NCI-H82 treated with DMSO at 0.1 percent for 48 hours (cell line): ENCODE measurements around the gene MAN2A2.
"Not testable (repeated sequence)": the region's sequence is repeated elsewhere in the genome, so short reads cannot be mapped to it uniquely, and the experiment has no call there.

Experiments
- DNase-seq: peaks from one replicate; lab custom pipeline; 2025; ENCODE audit not compliant: unreplicated experiment; lab: John Stamatoyannopoulos, UW

Gene MAN2A2

GRCh38 chr15:90917569-90917968 lies 14.5 kb downstream of the MAN2A2 start:
- no peak for DNase-seq

GRCh38 chr15:90918034-90918788 lies 15.1 kb downstream of the MAN2A2 start:
- no peak for DNase-seq

GRCh38 chr15:90918835-90919234 lies 15.7 kb downstream of the MAN2A2 start:
- no peak for DNase-seq

- DNase-seq, result no peak
These were observed 18.8 kb downstream of the MAN2A2 start for GRCh38 chr15:90921887-90922286.

- not testable (repeated sequence) for DNase-seq
These were observed 19.7 kb downstream of the MAN2A2 start for GRCh38 chr15:90922712-90923322.

- no peak for DNase-seq
These were observed 21.3 kb downstream of the MAN2A2 start for GRCh38 chr15:90924375-90924774.

GRCh38 chr15:90926766-90927165 lies 23.7 kb downstream of the MAN2A2 start:
- not testable (repeated sequence) for DNase-seq

- not testable (repeated sequence) for DNase-seq
These were observed 25.0 kb downstream of the MAN2A2 start for GRCh38 chr15:90928106-90928505.

GRCh38 chr15:90929246-90930019 lies 26.3 kb downstream of the MAN2A2 start:
- no peak for DNase-seq

GRCh38 chr15:90930861-90931574 lies 27.9 kb downstream of the MAN2A2 start:
- DNase-seq, result no peak

GRCh38 chr15:90931575-90931827 lies 28.4 kb downstream of the MAN2A2 start:
- no peak for DNase-seq

GRCh38 chr15:90931828-90932659 lies 28.9 kb downstream of the MAN2A2 start, which contains the start of gene HDDC3:
Gene HDDC3, minus strand, starts transcription at chr15:90932549. Its CDS starts 9 bp downstream, at chr15:90932540.
- peak; percentile 49 for DNase-seq

GRCh38 chr15:90932660-90932991 lies 29.5 kb downstream of the MAN2A2 start:
- no peak for DNase-seq

GRCh38 chr15:90933301-90933700 lies 30.2 kb downstream of the MAN2A2 start:
- DNase-seq, result no peak

GRCh38 chr15:90934256-90934948 lies 31.3 kb downstream of the MAN2A2 start:
- DNase-seq, result peak; percentile 60

GRCh38 chr15:90934949-90935751 lies 32.0 kb downstream of the MAN2A2 start, which contains the start of gene UNC45A:
Gene UNC45A, plus strand, starts transcription at chr15:90935285. Its CDS starts 40 bp downstream, at chr15:90935325.
- peak; percentile 70 for DNase-seq

- DNase-seq, result no peak
These were observed 33.7 kb downstream of the MAN2A2 start for GRCh38 chr15:90936823-90937222.

GRCh38 chr15:90938261-90938660 lies 35.2 kb downstream of the MAN2A2 start:
- no peak for DNase-seq

GRCh38 chr15:90939756-90940155 lies 36.7 kb downstream of the MAN2A2 start:
- no peak for DNase-seq
